Neural progenitor cell (in vitro differentiated cells): Measurements from ENCODE around the gene ASTN2. TPM values are rescaled to one million over a fixed set of nuclear protein-coding genes. Genes with fewer than 3 reads are reported as not detected.

ENCODE experiments used
- DNase-seq: peaks from one replicate; pipeline ENCODE4 v3.0.0-alpha.2; 2016; ENCODE audit warnings: low spot score
- H2AFZ ChIP-seq: fragments of 200-600 bp; sonication (generic); replicated peaks from 2 replicates; pipeline ENCODE4 v1.6.1; 2016; ENCODE audit warnings: antibody characterized with exemption
- H3F3A ChIP-seq: fragments of 200-600 bp; sonication (generic); 2 replicates; pipeline ENCODE4 v1.6.1; 2016; ENCODE audit warnings: antibody characterized with exemption, low read depth
- H3K27ac ChIP-seq: fragments of 200-600 bp; sonication (generic); 2 replicates; pipeline ENCODE4 v1.5.1; 2016; ENCODE audit warnings: mild to moderate bottlenecking
- H3K27me3 ChIP-seq: fragments of 200-600 bp; sonication (generic); 2 replicates; pipeline ENCODE4 v1.6.1; 2016; ENCODE audit warnings: mild to moderate bottlenecking, moderate library complexity
- H3K36me3 ChIP-seq: fragments of 200-600 bp; sonication (generic); 2 replicates; pipeline ENCODE4 v1.5.1; 2016
- H3K4me1 ChIP-seq: fragments of 200-600 bp; sonication (generic); 2 replicates; pipeline ENCODE4 v1.6.1; 2016; ENCODE audit warnings: mixed run types
- H3K4me2 ChIP-seq: fragments of 200-600 bp; sonication (generic); 2 replicates; pipeline ENCODE4 v1.6.1; 2016
- H3K4me3 ChIP-seq: fragments of 200-600 bp; sonication (generic); 2 replicates; pipeline ENCODE4 v1.5.1; 2016
- H3K79me2 ChIP-seq: fragments of 200-600 bp; sonication (generic); 2 replicates; pipeline ENCODE4 v1.6.1; 2016; ENCODE audit warnings: low read depth
- H3K9ac ChIP-seq: fragments of 200-600 bp; sonication (generic); 2 replicates; pipeline ENCODE4 v1.6.1; 2016
- H3K9me3 ChIP-seq: fragments of 200-600 bp; sonication (generic); 2 replicates; pipeline ENCODE4 v1.5.1; 2016; ENCODE audit warnings: low read depth
- H4K20me1 ChIP-seq: fragments of 200-600 bp; sonication (generic); 2 replicates; pipeline ENCODE4 v1.6.1; 2016; ENCODE audit warnings: low read depth
- H3K27ac Mint-ChIP-seq: 3 replicates; pipeline ENCODE4 v1.8.0; 2021; ENCODE audit warnings: mixed read lengths
- H3K27me3 Mint-ChIP-seq: 2 replicates; pipeline ENCODE4 v1.8.0; 2022; ENCODE audit warnings: low read depth, mild to moderate bottlenecking, inconsistent platforms, moderate library complexity, mixed read lengths; ENCODE audit not compliant: insufficient read depth
- H3K36me3 Mint-ChIP-seq: 3 replicates; pipeline ENCODE4 v1.8.0; 2021; ENCODE audit warnings: mixed read lengths
- H3K4me1 Mint-ChIP-seq: 3 replicates; pipeline ENCODE4 v1.8.0; 2021; ENCODE audit warnings: mixed read lengths
- H3K4me3 Mint-ChIP-seq: 3 replicates; pipeline ENCODE4 v1.8.0; 2021; ENCODE audit warnings: mild to moderate bottlenecking, moderate library complexity, mixed read lengths
- H3K9me3 Mint-ChIP-seq: 3 replicates; pipeline ENCODE4 v1.8.0; 2020; ENCODE audit warnings: mixed read lengths
- CTCF ChIP-seq: fragments of 200-600 bp; sonication (generic); IDR thresholded peaks from 2 replicates; pipeline ENCODE4 v1.5.1; 2017; ENCODE audit warnings: antibody characterized with exemption, mild to moderate bottlenecking
- EZH2 ChIP-seq: fragments of 200-600 bp; sonication (generic); IDR thresholded peaks from 2 replicates; pipeline ENCODE4 v1.6.1; 2017; ENCODE audit warnings: antibody characterized with exemption, mild to moderate bottlenecking, moderate library complexity
- EZH2phosphoT487 ChIP-seq: fragments of 200-600 bp; sonication (generic); IDR thresholded peaks from 2 replicates; pipeline ENCODE4 v1.6.1; 2017; ENCODE audit warnings: antibody characterized with exemption
- total RNA-seq: library from RNA; depleted of rRNA; stranded (reverse); fragments of >200 nt; gene quantifications from 2 replicates; pipeline ENCODE4 v1.2.3, GENCODE V29; 2015; ENCODE audit warnings: low replicate concordance

Gene ASTN2
- total RNA-seq, 1 donor from 2014 or later: 8.0 TPM

- no peaks in the 10 kb centered on the region for H3F3A ChIP-seq
- no peak overlapping the region for H2AFZ ChIP-seq
- no peaks in the 10 kb centered on the region for H3K27me3 ChIP-seq
- H3K4me2 ChIP-seq: no peak overlapping the region
- Mint-ChIP-seq H3K9me3 (no peaks in the 10 kb centered on the region), H3K27me3 (no peaks in the 10 kb centered on the region), H3K36me3 (no peaks in the 10 kb centered on the region), H3K27ac (no peak overlapping the region), H3K4me1 (no peaks in the 10 kb centered on the region), H3K4me3 (no peak overlapping the region)
- TF ChIP-seq EZH2phosphoT487 (no peak), EZH2 (no peak), CTCF (no peak)
- no peaks in the 10 kb centered on the region for H3K79me2 ChIP-seq
- H3K4me3 ChIP-seq: no peak overlapping the region
- peaks cover 3% of the 10 kb centered on the region for H3K4me1 ChIP-seq
- H3K36me3 ChIP-seq: no peaks in the 10 kb centered on the region
- H3K27ac ChIP-seq: no peak overlapping the region
- no peaks in the 10 kb centered on the region for H3K9me3 ChIP-seq
- no peak for DNase-seq
- no peaks in the 10 kb centered on the region for H4K20me1 ChIP-seq
- no peak overlapping the region for H3K9ac ChIP-seq
Observed at GRCh38 chr9:116821633-116822229, 593.1 kb downstream of the ASTN2 start.

DNA sequence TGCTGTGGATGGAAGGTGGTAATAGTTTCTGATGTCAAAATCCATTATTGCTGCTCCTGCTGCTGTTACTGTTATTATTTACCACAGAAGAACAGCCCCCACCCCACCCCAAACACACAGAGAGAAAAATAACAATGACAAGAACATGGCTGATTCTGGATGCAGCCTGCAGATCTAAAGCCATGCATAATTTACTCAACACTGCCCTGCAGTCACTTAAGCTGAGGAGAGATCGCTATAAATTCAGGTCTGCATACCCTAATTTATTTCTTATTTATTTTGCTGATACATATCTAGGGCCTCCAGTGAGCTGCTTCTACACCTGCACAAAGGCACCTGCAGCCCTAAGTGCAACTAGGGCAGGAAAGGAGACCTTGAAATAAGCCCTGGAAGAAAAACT lies 595.7 kb downstream of the ASTN2 start:
- no peak overlapping the region for H3K27ac ChIP-seq
- no peak overlapping the region for H3K9ac ChIP-seq
- no peaks in the 10 kb centered on the region for H3K4me1 Mint-ChIP-seq
- no peaks in the 10 kb centered on the region for H3K79me2 ChIP-seq
- H3F3A ChIP-seq: no peaks in the 10 kb centered on the region
- no peaks in the 10 kb centered on the region for H3K27me3 ChIP-seq
- no peak overlapping the region for H3K4me2 ChIP-seq
- no peaks in the 10 kb centered on the region for H3K27me3 Mint-ChIP-seq
- TF ChIP-seq EZH2phosphoT487 (no peak), CTCF (no peak), EZH2 (no peak)
- H2AFZ ChIP-seq: no peak overlapping the region
- no peaks in the 10 kb centered on the region for H3K36me3 Mint-ChIP-seq
- H3K4me3 Mint-ChIP-seq: no peak overlapping the region
- no peaks in the 10 kb centered on the region for H3K36me3 ChIP-seq
- H3K9me3 Mint-ChIP-seq: no peaks in the 10 kb centered on the region
- no peaks in the 10 kb centered on the region for H4K20me1 ChIP-seq
- no peak overlapping the region for H3K4me3 ChIP-seq
- H3K27ac Mint-ChIP-seq: no peak overlapping the region
- peaks cover 3% of the 10 kb centered on the region for H3K4me1 ChIP-seq
- no peak for DNase-seq
- no peaks in the 10 kb centered on the region for H3K9me3 ChIP-seq

DNA sequence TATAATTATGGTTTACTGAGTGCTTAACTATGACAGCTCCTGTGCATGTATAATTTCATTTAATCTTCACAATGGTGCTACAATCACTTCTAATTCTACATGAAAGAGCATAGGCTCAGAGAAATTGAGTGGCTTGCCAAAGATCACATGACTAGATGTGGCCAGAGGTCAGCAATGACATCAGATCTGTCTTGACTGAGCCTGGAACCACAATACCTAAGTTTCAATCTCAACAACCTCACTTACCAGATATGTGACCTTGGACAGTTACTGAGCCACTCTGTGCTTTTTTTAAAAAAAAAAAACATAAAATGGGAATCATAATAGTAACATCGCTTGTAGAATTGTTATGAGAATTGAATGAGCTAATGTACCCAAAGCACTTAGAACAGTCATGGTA lies 597.1 kb downstream of the ASTN2 start:
- H3K9me3 ChIP-seq: no peaks in the 10 kb centered on the region
- H3F3A ChIP-seq: no peaks in the 10 kb centered on the region
- Mint-ChIP-seq H3K27ac (no peak overlapping the region), H3K36me3 (no peaks in the 10 kb centered on the region), H3K9me3 (no peaks in the 10 kb centered on the region), H3K4me1 (no peaks in the 10 kb centered on the region), H3K27me3 (no peaks in the 10 kb centered on the region), H3K4me3 (no peak overlapping the region)
- DNase-seq: no peak
- no peaks in the 10 kb centered on the region for H3K36me3 ChIP-seq
- no peak overlapping the region for H3K9ac ChIP-seq
- H3K27ac ChIP-seq: no peak overlapping the region
- H3K79me2 ChIP-seq: no peaks in the 10 kb centered on the region
- H3K27me3 ChIP-seq: no peaks in the 10 kb centered on the region
- H3K4me2 ChIP-seq: no peak overlapping the region
- H3K4me1 ChIP-seq: peaks cover 3% of the 10 kb centered on the region
- TF ChIP-seq CTCF (no peak), EZH2phosphoT487 (no peak), EZH2 (no peak)
- H3K4me3 ChIP-seq: no peak overlapping the region
- no peaks in the 10 kb centered on the region for H4K20me1 ChIP-seq
- H2AFZ ChIP-seq: no peak overlapping the region
